Measurements from ENCODE around the gene CCHCR1.

The CCHCR1 gene

DNA sequence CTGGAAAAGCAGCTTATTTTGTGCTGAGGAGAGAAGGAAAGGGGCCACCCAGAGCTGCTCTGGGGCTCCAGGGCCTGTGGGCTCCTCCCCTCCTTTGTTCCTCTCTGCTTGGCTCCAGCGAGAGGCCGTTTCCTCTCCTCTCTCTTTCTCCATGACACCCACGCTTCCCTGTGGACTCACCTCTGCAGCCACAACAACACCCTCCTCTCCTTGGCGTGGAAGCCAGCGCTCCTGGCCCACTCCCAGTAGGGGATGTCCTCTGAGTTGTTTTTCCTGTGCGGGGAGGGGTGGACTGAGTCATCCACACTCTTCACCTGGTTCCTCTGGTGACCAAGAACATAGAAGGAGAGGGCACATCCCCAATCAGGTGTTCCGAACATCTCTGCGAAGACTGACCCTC lies 32.4 kb downstream of the CCHCR1 start:
- no peak for TF ChIP-seq GATA3 (IDR thresholded peaks at IDR 0.05; ENCODE audit: low read depth, low read length)
- TF ChIP-seq GATA2 (IDR thresholded peaks at IDR 0.05; ENCODE audit: low read depth, low read length), result no peak

DNA sequence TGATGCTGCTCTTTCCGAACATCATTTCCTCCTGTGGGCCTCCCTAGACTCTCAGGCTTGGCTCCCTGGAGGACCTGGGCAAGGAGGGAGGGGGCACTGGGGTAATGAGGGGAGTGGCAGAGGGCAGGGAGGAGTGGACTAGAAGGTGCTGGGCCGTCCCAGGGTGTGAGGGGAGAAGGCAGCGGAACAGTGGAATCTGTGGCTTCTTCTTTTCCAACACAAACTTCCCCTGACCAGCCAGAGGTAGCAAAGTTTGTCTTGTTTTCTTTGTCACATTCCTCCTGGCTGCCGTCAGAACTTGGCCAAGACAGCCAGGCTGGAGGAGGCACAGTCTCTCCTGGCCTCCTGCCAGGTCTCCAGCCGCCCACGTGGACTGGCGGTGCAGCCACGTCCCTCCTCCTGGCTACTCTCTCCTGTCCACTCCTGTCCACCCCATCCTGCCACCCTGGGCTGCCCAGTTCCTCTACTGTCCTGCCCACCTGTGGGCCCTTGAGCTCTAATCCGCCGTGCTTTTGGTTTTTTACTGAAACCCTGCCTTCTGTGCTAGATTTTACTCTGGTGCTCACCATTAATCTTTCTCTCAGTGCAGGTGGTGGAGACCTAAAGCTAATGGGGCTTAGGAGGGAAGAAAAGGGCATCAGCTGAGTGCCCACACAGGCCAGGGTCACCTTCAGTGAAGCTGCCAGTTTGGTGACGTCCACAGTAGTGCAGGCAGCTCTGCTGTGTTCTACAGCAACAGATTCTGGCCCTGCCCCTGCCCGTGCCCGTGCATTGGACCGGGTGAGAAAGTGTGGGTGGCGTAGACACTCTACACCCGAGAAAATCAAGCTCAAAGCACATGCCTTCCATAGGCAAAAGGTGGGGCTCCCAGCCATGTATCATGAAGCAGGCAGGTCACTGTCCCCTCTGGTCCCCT lies 34.6 kb downstream of the CCHCR1 start:
- TF ChIP-seq GATA3 (IDR thresholded peaks at IDR 0.05; ENCODE audit: low read depth, low read length) (no peak), GATA2 (IDR thresholded peaks at IDR 0.05; ENCODE audit: low read depth, low read length) (no peak)

DNA sequence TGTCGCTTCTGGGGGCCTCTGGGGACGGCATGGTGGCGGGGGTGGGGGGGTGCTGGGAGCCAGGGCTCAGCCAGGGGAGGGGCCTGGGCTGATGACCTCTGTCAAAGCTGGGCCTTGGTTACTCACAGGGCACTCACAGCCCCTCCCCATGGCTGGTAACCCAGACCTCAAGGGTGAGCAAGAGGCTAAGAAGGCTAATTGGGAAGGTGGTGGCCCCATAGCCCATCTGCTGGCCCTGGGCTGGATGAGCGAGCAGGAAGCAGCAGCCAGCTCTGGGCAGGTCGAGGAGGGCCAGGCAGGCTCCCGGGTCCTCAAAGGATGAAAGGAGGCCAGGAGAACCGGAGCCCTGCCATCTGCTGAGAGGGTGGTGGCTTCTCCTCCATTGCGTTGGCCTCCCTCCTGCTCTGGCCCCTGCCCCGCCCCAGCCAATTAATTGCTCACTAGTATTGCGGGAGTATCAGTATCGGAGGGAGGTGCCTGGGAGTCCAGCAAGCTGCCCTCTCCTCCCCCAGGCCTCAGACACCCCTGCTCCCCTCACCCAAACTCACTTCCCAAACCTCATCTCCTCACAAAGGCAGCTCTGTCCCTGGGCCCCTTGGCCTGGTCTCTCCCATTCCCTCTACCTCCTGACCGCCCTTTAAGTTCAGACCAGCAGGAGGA lies 36.3 kb downstream of the CCHCR1 start:
- TF ChIP-seq GATA3 (IDR thresholded peaks at IDR 0.05; ENCODE audit: low read depth, low read length) (no peak), GATA2 (IDR thresholded peaks at IDR 0.05; ENCODE audit: low read depth, low read length) (no peak)

DNA sequence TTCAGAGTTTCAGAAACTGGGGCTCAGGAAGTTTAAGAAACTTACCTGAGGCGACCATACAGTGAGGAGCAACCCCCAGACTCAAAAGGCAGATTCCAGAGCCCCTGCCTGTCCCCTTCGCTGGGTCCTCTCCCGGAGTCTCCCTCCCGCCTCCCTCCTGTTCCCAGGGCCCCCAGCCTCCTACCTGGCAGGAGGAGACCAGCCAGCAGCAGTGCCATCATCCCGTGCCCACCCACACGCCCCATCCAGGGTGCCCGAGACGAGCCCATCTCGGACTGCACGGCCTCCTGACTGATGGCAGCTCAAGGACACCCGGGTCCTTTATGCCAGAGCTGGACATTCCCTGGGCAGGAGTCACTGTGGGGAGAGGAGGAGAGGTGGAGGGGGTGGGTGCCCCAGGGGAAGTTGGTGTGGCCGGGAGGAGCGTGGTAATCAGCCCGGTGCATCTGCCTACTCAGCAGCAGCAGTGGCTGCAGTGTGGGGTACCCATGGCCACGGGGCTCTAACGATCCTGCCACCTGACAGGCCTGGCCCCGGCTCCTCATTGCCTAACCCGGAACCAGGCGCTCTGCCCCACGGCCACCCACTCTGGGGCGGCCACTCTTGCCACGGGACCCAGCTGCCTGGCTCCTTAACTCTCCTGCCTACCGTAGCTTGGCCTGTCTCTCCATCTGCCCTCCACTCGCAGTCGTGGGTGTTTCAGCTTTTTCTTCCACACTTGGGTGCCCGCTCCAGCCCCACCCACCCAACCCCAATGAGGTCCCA lies 37.3 kb downstream of the CCHCR1 start, which contains the start of gene CDSN:
TSS of gene CDSN (minus strand) at position 296 of the 765 bp plus-strand sequence. CDS start at position 269, 27 bp downstream.
- no peak for TF ChIP-seq GATA3 (IDR thresholded peaks at IDR 0.05; ENCODE audit: low read depth, low read length)
- TF ChIP-seq GATA2 (IDR thresholded peaks at IDR 0.05; ENCODE audit: low read depth, low read length), result no peak

DNA sequence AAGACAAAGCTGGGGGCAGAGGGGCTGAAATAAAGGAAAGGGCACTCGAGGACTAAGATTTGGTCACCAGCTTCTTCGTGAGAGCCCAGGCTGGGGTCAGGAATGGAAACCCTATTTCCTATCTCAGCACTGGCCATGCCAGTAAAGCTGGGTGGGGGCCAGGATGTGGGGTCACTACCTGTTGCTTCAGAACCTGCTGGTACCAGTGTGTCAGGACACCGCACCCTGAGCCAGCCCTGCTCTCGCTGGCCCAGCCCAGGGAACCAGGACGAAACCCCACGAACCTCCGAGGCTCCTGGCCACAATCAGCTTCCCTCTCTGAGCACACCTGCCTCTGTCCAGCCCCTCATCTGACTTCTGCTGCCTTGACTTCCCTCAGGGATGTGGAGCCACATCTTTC lies 39.4 kb downstream of the CCHCR1 start:
- TF ChIP-seq GATA3 (IDR thresholded peaks at IDR 0.05; ENCODE audit: low read depth, low read length) (no peak), GATA2 (IDR thresholded peaks at IDR 0.05; ENCODE audit: low read depth, low read length) (no peak)

DNA sequence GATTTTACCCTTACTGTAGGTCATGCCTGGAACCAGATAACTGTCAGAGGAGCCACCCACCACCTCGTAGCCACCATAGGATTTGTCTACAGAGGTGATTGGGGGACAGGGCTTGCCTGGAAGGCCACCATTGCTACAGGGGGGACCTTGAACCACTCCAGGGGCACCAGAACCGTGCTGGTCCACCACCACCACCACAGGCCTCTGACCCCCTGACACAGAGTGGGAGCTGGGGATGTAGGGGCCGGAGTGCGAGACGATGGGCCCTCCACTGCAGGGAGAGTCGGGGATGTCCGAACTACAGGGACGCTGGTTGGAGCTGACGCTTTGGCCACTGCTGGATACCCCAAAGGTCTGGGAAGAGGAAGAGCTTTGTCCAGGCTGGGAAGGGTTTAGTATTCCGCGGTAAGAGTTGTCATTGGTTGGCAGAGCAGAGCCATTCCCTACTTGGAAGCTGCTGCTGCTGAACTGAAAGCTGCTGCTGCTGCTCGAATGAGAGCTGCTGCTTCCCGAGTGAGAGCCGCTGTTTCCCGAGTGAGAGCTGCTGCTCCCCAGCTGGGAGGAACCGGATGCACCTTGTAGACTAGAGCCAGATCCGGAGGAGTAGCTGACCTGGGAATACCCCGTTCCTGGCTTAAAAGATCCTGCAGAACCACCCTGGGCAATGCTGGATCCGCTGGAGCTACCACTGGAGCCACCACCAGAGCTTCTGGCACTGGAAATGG lies 40.8 kb downstream of the CCHCR1 start:
- TF ChIP-seq GATA2 (IDR thresholded peaks at IDR 0.05; ENCODE audit: low read depth, low read length) (no peak), GATA3 (IDR thresholded peaks at IDR 0.05; ENCODE audit: low read depth, low read length) (no peak)

DNA sequence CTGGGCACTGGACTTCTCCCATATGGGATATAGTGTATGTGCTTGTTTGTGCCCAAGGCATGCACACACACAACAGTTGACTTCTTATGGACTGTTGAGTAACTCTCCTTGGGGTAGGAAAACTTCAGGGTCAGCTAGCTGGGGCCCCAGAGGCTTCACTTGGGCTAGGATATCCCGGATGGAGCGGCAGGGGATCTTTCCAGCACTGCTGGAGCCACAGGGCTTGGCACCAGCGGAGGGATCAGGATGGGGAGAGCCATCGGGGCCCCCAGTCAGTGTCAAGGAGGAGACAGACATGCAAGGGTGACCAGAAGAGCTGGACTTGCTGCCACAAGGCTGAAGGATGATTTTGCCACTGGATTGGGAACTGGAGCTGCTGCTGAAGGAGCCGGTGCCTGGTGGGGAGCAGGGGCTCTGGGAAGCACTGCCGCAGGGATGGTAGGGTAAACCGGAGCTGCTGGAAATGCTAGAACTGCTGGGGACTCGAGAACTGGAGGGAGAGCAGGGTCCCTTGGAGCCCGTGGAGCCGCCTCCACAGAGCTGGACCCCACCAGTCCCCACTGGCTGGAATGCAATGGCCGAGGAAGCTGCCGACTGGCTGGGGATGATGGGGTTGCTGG lies 41.6 kb downstream of the CCHCR1 start:
- TF ChIP-seq GATA2 (IDR thresholded peaks at IDR 0.05; ENCODE audit: low read depth, low read length) (no peak), GATA3 (IDR thresholded peaks at IDR 0.05; ENCODE audit: low read depth, low read length) (no peak)

DNA sequence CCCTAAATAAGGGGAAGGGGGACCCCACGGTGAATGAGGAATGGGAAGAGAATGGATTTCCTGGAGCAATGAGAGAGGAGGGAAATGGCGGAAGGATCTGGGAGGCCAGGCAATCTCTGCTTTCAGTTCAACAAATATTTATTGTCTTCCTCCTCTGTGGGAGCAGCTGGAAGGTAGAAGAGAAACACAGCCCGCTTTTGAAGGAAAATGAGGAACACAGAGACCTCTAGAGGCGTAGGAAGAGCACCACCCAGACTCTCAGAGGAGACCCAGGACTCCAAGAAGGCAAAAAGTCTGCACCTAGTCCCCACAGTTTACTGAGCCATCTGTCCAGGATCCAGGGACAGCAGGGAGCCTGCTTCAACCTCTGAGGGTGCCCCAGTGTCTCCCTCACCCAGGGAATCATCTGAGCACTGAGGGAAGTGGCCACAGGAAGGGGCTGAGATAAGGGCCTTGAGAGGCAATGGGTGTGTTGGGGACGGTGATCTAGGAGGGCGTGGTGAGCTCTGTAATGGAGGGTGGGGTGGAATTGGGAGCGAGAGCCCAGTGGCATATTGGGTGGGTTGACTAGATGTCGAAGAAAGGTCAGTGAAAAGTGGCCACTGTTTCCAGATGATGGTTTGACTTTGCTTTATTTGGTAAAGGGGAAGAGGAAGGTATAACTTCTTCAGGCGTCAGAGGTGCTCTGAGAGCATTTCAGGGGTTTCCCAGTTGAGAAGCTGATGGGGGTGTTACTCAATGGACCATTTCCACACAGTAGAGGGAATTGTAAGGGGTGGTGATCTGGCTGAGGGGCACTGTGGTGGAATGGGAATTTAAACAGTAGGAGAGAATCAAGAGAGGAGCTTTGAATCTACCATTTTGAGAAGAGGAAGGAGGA lies 42.4 kb downstream of the CCHCR1 start:
- TF ChIP-seq GATA3 (IDR thresholded peaks at IDR 0.05; ENCODE audit: low read depth, low read length), result no peak
- no peak for TF ChIP-seq GATA2 (IDR thresholded peaks at IDR 0.05; ENCODE audit: low read depth, low read length)

DNA sequence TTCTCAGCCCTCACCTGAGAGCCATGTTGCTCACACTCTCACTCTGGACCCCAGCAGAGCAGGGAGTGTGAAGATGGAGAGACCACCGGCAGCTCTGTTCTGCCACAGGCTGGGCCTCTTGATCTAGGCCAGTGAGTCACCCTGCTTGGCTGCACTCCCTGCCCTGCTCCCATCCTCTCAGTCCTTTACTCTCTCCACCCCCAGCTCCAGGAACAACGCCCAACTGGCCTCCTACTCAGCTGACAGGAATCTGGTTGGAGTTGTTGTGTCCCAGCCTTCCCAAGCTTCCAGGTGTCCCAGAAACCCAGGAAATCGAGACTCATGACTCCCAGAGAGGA lies 43.1 kb downstream of the CCHCR1 start, which contains the start of gene PSORS1C1:
TSS of gene PSORS1C1 (plus strand) at position 260 of the 338 bp plus-strand sequence. CDS start 14,833 bp downstream, outside the sequence.
- TF ChIP-seq GATA3 (IDR thresholded peaks at IDR 0.05; ENCODE audit: low read depth, low read length), result no peak
- no peak for TF ChIP-seq GATA2 (IDR thresholded peaks at IDR 0.05; ENCODE audit: low read depth, low read length)

DNA sequence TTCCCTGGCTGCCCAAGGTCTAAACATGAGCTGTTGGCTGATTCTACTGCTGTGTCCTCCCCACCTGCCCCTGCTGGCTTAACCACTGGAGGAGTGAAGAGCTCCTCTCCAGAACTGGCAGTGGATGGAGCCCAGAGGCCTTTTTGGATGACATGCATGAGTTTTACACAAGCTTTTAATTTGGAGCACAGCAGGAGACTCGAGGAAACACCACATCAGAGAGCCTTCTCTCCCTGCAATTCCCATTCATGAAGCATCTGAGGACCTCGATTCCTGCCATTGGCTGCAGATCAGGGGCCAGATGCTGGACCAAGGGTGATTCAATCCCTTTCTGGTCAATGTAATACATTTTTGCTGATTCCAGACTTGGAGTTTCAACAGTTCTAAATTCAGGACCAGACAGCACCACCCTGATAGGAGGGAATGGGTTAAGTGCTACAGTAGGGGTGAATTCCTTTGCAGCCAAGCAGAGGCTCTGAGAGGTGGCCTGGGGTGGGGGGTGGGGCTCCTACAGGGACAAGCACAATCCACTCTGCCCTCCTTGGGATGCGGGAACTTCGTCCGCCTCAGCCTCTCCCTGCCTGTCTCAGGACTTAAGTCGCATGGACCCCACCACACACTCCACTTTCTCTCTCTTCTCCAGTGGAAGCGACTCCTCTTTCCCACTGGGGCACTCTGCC lies 43.6 kb downstream of the CCHCR1 start:
- TF ChIP-seq GATA3 (IDR thresholded peaks at IDR 0.05; ENCODE audit: low read depth, low read length) (no peak), GATA2 (IDR thresholded peaks at IDR 0.05; ENCODE audit: low read depth, low read length) (no peak)

DNA sequence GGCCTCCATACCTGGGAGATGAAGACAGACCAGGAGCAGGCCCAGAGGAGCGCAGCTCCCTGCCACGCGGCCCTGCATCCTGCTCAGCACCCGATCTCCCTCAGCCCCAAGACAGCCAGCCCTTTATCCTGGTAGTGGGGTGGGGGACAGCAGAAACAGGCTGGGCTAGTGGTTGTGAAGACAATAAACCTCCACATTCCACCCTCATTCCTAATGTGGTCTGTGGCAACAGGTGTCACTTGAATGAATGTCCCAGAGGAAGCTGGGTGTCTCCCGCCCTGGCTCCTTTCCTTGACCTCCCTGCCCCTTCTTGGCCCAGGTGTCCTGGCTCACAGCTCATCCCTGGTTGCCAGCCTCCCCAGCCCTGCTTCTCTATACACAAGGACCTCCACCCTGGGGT lies 45.1 kb downstream of the CCHCR1 start, which contains the start of gene C6orf15:
TSS of gene C6orf15 (minus strand) at position 98 of the 400 bp plus-strand sequence. CDS start at position 78, 20 bp downstream.
- TF ChIP-seq GATA3 (IDR thresholded peaks at IDR 0.05; ENCODE audit: low read depth, low read length), result no peak
- TF ChIP-seq GATA2 (IDR thresholded peaks at IDR 0.05; ENCODE audit: low read depth, low read length), result no peak

DNA sequence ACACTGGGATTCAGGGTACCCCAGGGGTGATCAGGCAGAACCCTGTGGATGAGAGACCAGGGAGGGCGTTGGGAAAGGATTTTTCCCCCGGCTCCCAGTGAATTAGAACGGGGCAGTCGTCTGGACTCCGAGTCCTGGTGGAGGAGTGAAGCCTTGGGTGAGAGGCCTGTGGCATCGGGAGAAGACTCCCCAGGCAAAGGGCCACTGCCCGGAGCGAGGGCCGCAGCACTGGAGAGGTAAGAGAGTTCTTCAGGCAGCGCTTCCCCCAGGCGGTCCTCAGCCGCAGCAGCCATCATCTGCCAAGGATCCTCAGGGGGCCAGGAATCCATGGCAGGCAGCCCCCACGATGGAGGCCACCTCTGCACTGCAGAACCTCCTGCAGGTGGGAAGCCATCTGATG lies 45.9 kb downstream of the CCHCR1 start:
- TF ChIP-seq GATA2 (IDR thresholded peaks at IDR 0.05; ENCODE audit: low read depth, low read length) (no peak), GATA3 (IDR thresholded peaks at IDR 0.05; ENCODE audit: low read depth, low read length) (no peak)
